Calu3 (cell line): ENCODE data around the gene AP3S1. TPM values are rescaled to one million over a fixed set of nuclear protein-coding genes. Genes with fewer than 3 reads are reported as not detected.

Experiments used
- BruUV-seq: library from RNA; stranded (reverse); fragments of 400-500 nt; replicated peaks from 2 replicates; lab custom pipeline; 2021; lab: Mats Ljungman, UMichigan
- CTCF ChIA-PET: fragments of 300-600 bp; sonication (Branson Sonifier 250); formaldehyde crosslinking; loops from one replicate; lab custom pipeline; 2022; ENCODE audit warnings: antibody characterized with exemption; lab: Charles Lee
- DNase-seq: peaks from one replicate; pipeline ENCODE4 v3.0.0; 2022
- H3K27ac Mint-ChIP-seq: one replicate; pipeline ENCODE4 v1.8.0; 2022; ENCODE audit warnings: mixed read lengths; ENCODE audit not compliant: unreplicated experiment
- H3K27me3 Mint-ChIP-seq: one replicate; pipeline ENCODE4 v1.8.0; 2022; ENCODE audit warnings: mixed read lengths; ENCODE audit not compliant: unreplicated experiment
- H3K36me3 Mint-ChIP-seq: one replicate; pipeline ENCODE4 v1.8.0; 2022; ENCODE audit warnings: mild to moderate bottlenecking, moderate library complexity, mixed read lengths; ENCODE audit not compliant: insufficient read depth, unreplicated experiment
- H3K4me1 Mint-ChIP-seq: one replicate; pipeline ENCODE4 v1.8.0; 2022; ENCODE audit warnings: mild to moderate bottlenecking, low read depth, mixed read lengths; ENCODE audit not compliant: unreplicated experiment
- H3K4me3 Mint-ChIP-seq: one replicate; pipeline ENCODE4 v1.8.0; 2022; ENCODE audit warnings: mild to moderate bottlenecking, low read depth, moderate library complexity, mixed read lengths; ENCODE audit not compliant: unreplicated experiment
- H3K9me3 Mint-ChIP-seq: one replicate; pipeline ENCODE4 v1.8.0; 2022; ENCODE audit warnings: low read depth, mixed read lengths; ENCODE audit not compliant: unreplicated experiment
- CTCF ChIP-seq: fragments of 200-600 bp; IDR thresholded peaks from one replicate; pipeline ENCODE4 v1.8.0; 2022; ENCODE audit warnings: antibody characterized with exemption; ENCODE audit not compliant: unreplicated experiment
- intact Hi-C: fragments of 100-400 bp; cut with micrococcal nuclease; formaldehyde crosslinking; loops from one replicate; pipeline ENCODE4 v1.10.0; 2022; ENCODE audit not compliant: unreplicated experiment
- total RNA-seq: library from RNA; stranded (reverse); gene quantifications from 2 replicates; pipeline ENCODE4 v1.2.3, GENCODE V29; 2022

The AP3S1 gene
- total RNA-seq, 1 experiment from 2014 or later, result 101 TPM

GRCh38 chr5:115800108-115800507 is 41.6 kb upstream of the AP3S1 start:
- CTCF ChIA-PET, result no interaction called here

GRCh38 chr5:115801152-115801551 is 40.6 kb upstream of the AP3S1 start:
- no peak for TF ChIP-seq CTCF
- H3K27ac Mint-ChIP-seq, result no peak overlapping the region
- H3K27me3 Mint-ChIP-seq, result no peaks in the 10 kb centered on the region
- H3K4me1 Mint-ChIP-seq, result no peaks in the 10 kb centered on the region
- no TSS peak for BruUV-seq
- no peak overlapping the region for H3K4me3 Mint-ChIP-seq
- DNase-seq, result no peak
- no peaks in the 10 kb centered on the region for H3K9me3 Mint-ChIP-seq
- no peaks in the 10 kb centered on the region for H3K36me3 Mint-ChIP-seq
- intact Hi-C loops, result no loop called here
- CTCF ChIA-PET, result no interaction called here

More at GRCh38 chr5:115800108-115800507, 41.6 kb upstream of the AP3S1 start:
- no TSS peak for BruUV-seq
- H3K27me3 Mint-ChIP-seq, result no peaks in the 10 kb centered on the region
- no peak overlapping the region for H3K4me3 Mint-ChIP-seq
- H3K27ac Mint-ChIP-seq, result no peak overlapping the region
- H3K36me3 Mint-ChIP-seq, result no peaks in the 10 kb centered on the region
- H3K9me3 Mint-ChIP-seq, result no peaks in the 10 kb centered on the region
- intact Hi-C loops, result no loop called here
- no peaks in the 10 kb centered on the region for H3K4me1 Mint-ChIP-seq
- no peak for DNase-seq
- TF ChIP-seq CTCF, result no peak

- DNase-seq, result no peak
- no peak for TF ChIP-seq CTCF
- no TSS peak for BruUV-seq
- peaks cover under 1% of the 10 kb centered on the region for H3K4me1 Mint-ChIP-seq
- H3K9me3 Mint-ChIP-seq, result no peaks in the 10 kb centered on the region
- H3K4me3 Mint-ChIP-seq, result no peak overlapping the region
- H3K27ac Mint-ChIP-seq, result no peak overlapping the region
- H3K27me3 Mint-ChIP-seq, result no peaks in the 10 kb centered on the region
- intact Hi-C loops, result no loop called here
- no peaks in the 10 kb centered on the region for H3K36me3 Mint-ChIP-seq
- CTCF ChIA-PET, result no interaction called here
Measured at GRCh38 chr5:115801984-115802383, 39.8 kb upstream of the AP3S1 start.

GRCh38 chr5:115806986-115807653 is 34.6 kb upstream of the AP3S1 start:
- no peak for DNase-seq
- H3K4me1 Mint-ChIP-seq, result peaks cover 9% of the 10 kb centered on the region
- no peaks in the 10 kb centered on the region for H3K36me3 Mint-ChIP-seq
- intact Hi-C loops, result no loop called here
- H3K4me3 Mint-ChIP-seq, result no peak overlapping the region
- CTCF ChIA-PET, result interaction anchor here (0.8 kb wide), 1 partner anchor 16 kb away, joined by 3 read pairs; no protein-coding TSS in a partner anchor
- TF ChIP-seq CTCF, result no peak
- no peaks in the 10 kb centered on the region for H3K27me3 Mint-ChIP-seq
- no peak overlapping the region for H3K27ac Mint-ChIP-seq
- peaks cover 4% of the 10 kb centered on the region for H3K9me3 Mint-ChIP-seq
- no TSS peak for BruUV-seq
